Caki2 (cell line): Measurements from ENCODE around the gene CHI3L1. TPM values are rescaled to one million over a fixed set of nuclear protein-coding genes. Genes with fewer than 3 reads are reported as not detected.

Experiments used
- DNase-seq: peaks from one replicate; pipeline ENCODE4 v3.0.0-alpha.2; 2015; ENCODE audit warnings: low read depth
- in situ Hi-C: cut with HindIII; loops from 2 replicates; pipeline ENCODE4 v1.10.0; 2016; ENCODE audit warnings: low sequenced_read_pairs, low pct_unique_long_range_greater_than_20kb, mixed read lengths
- total RNA-seq: library from RNA; depleted of rRNA; stranded (reverse); fragments of >200 nt; shearing (Covaris generic); gene quantifications from 2 replicates; pipeline ENCODE4 v1.2.3, GENCODE V29; 2014; ENCODE audit warnings: low replicate concordance

The CHI3L1 gene
- total RNA-seq, 1 experiment from 2014 or later: not detected

- DNase-seq: no peak
- in situ Hi-C loops: no loop called here
These were observed 12.0 kb downstream of the CHI3L1 start for GRCh38 chr1:203174324-203174985.

- in situ Hi-C loops: no loop called here
- DNase-seq: peak; percentile 35
These were observed 12.9 kb downstream of the CHI3L1 start for GRCh38 chr1:203173566-203173965.

GRCh38 chr1:203173011-203173555 is 13.4 kb downstream of the CHI3L1 start:
- in situ Hi-C loops: no loop called here
- DNase-seq: no peak

- in situ Hi-C loops: no loop called here
- peak; percentile 57 for DNase-seq
These were observed 14.1 kb downstream of the CHI3L1 start for GRCh38 chr1:203172184-203173010.

GRCh38 chr1:203171341-203172183 is 14.9 kb downstream of the CHI3L1 start:
- DNase-seq: no peak
- in situ Hi-C loops: no loop called here

GRCh38 chr1:203170625-203171330 is 15.7 kb downstream of the CHI3L1 start:
- no peak for DNase-seq
- in situ Hi-C loops: no loop called here

GRCh38 chr1:203169770-203170520 is 16.6 kb downstream of the CHI3L1 start:
- in situ Hi-C loops: no loop called here
- DNase-seq: no peak

- DNase-seq: no peak
- in situ Hi-C loops: no loop called here
These were observed 17.5 kb downstream of the CHI3L1 start for GRCh38 chr1:203168991-203169390.

- in situ Hi-C loops: no loop called here
- no peak for DNase-seq
These were observed 18.2 kb downstream of the CHI3L1 start for GRCh38 chr1:203168256-203168786.

GRCh38 chr1:203167913-203168200 is 18.6 kb downstream of the CHI3L1 start:
- DNase-seq: no peak

GRCh38 chr1:203167026-203167912 is 19.2 kb downstream of the CHI3L1 start:
- in situ Hi-C loops: no loop called here
- peak; percentile 41 for DNase-seq

More at GRCh38 chr1:203167913-203168200, 18.6 kb downstream of the CHI3L1 start:
- in situ Hi-C loops: no loop called here

GRCh38 chr1:203166192-203166940 is 20.1 kb downstream of the CHI3L1 start:
- in situ Hi-C loops: no loop called here
- no peak for DNase-seq

GRCh38 chr1:203165800-203166161 is 20.7 kb downstream of the CHI3L1 start:
- DNase-seq: no peak
- in situ Hi-C loops: no loop called here

- no peak for DNase-seq
- in situ Hi-C loops: no loop called here
These were observed 21.3 kb downstream of the CHI3L1 start for GRCh38 chr1:203165101-203165799.

- DNase-seq: no peak
- in situ Hi-C loops: no loop called here
These were observed 22.4 kb downstream of the CHI3L1 start for GRCh38 chr1:203163891-203164635.
